K562 (cell line): Measurements from ENCODE around the gene SLC9A3. TPM values are rescaled to one million over a fixed set of nuclear protein-coding genes. Genes with fewer than 3 reads are reported as not detected.

ENCODE experiments used
- CEBPB ChIP-seq: fragments of 450-650 bp; IDR thresholded peaks from 2 replicates; pipeline ENCODE4 v1.6.1; 2016; ENCODE audit warnings: missing genetic modification characterization, missing compliant biosample characterization
- FOXP1 ChIP-seq: sonication (generic); formaldehyde crosslinking; IDR thresholded peaks from 2 replicates; pipeline ENCODE4 v1.8.0; 2022; ENCODE audit warnings: mild to moderate bottlenecking, missing genetic modification reagents
- GABPA ChIP-seq: fragments of 200-800 bp; sonication (Bioruptor generic); conservative IDR thresholded peaks from 2 replicates; pipeline ENCODE4 v1.6.1; 2016; ENCODE audit warnings: low read depth, missing genetic modification characterization, missing compliant biosample characterization
- ILK ChIP-seq: fragments of 450-650 bp; IDR thresholded peaks from 2 replicates; pipeline ENCODE4 v1.6.1; 2016; ENCODE audit warnings: missing genetic modification characterization, low read depth, mild to moderate bottlenecking, missing compliant biosample characterization, moderate library complexity, borderline replicate concordance
- KAT8 ChIP-seq: fragments of 450-650 bp; IDR thresholded peaks from 2 replicates; pipeline ENCODE4 v1.6.1; 2016; ENCODE audit warnings: low read depth, mild to moderate bottlenecking
- NR2F6 ChIP-seq: fragments of 450-650 bp; formaldehyde crosslinking; IDR thresholded peaks from 2 replicates; pipeline ENCODE4 v1.4.0; 2020; ENCODE audit warnings: mild to moderate bottlenecking
- SIN3A ChIP-seq, 2 experiments: fragments of 150-350 bp in 1 of 2; IDR thresholded peaks; 2 replicates each; pipeline ENCODE4 v1.6.1; 2011 to 2016; ENCODE audit warnings: borderline replicate concordance in 2 of 2, low read depth in 2 of 2, low read length in 2 of 2, mild to moderate bottlenecking in 2 of 2, moderate library complexity in 2 of 2; ENCODE audit not compliant: control insufficient read depth in 1 of 2
- SRSF9 ChIP-seq: fragments of 200-400 bp; formaldehyde crosslinking; IDR thresholded peaks from 2 replicates; pipeline ENCODE4 v1.6.1; 2017; ENCODE audit warnings: low read depth, low read length, borderline replicate concordance
- ZKSCAN1 ChIP-seq: fragments of 150-350 bp; IDR thresholded peaks from 2 replicates; pipeline ENCODE4 v1.6.1; 2016; ENCODE audit warnings: low read depth, low read length
- ZNF212 ChIP-seq: fragments of 450-650 bp; formaldehyde crosslinking; IDR thresholded peaks from 2 replicates; pipeline ENCODE4 v1.4.0; 2020; ENCODE audit warnings: mild to moderate bottlenecking
- ZNF583 ChIP-seq: fragments of 250-450 bp; sonication (Bioruptor Pico); IDR thresholded peaks from 2 replicates; pipeline ENCODE4 v1.4.0; 2020
- ZNF584 ChIP-seq: fragments of 200-800 bp; sonication (Bioruptor generic); IDR thresholded peaks from 2 replicates; pipeline ENCODE4 v1.6.1; 2016; ENCODE audit warnings: low read depth, mild to moderate bottlenecking, missing genetic modification characterization, missing compliant biosample characterization
- polyA plus RNA-seq, 8 experiments: library from polyadenylated mRNA; depleted of rRNA in 4 of 8; stranded (reverse) in 5 of 8; unstranded in 3 of 8; fragments of >200 nt; fragmentation: Nextera tagmentation in 2 of 8; fragmentation: Illumina TruSeq in 1 of 8; extraction: Ambion mirVana in 2 of 8; extraction: Trizol in 1 of 8; gene quantifications; 2 replicates each; pipeline versions ENCODE4 v1.2.1 to v1.2.3, GENCODE V29; 2011 to 2014; ENCODE audit warnings: inconsistent platforms in 1 of 8, missing spikeins in 1 of 8
- total RNA-seq, 7 experiments: library from RNA; depleted of rRNA in 6 of 7; stranded (reverse); fragments of >200 nt in 6 of 7; fragmentation: Illumina TruSeq in 2 of 7; extraction: Trizol in 2 of 7; gene quantifications; 2 replicates each; pipeline versions ENCODE4 v1.2.1 to v1.2.3, GENCODE V29; 2011 to 2021; ENCODE audit warnings: low replicate concordance in 1 of 7
- TF ChIP-seq, protein P1 (sequence below): sonication (generic); formaldehyde crosslinking; IDR thresholded peaks from 2 replicates; pipeline ENCODE4 v1.8.0; 2022; ENCODE audit warnings: missing genetic modification reagents, mild to moderate bottlenecking, moderate library complexity, borderline replicate concordance
- TF ChIP-seq, protein P2 (sequence below): sonication (generic); formaldehyde crosslinking; IDR thresholded peaks from 2 replicates; pipeline ENCODE4 v1.8.0; 2022; ENCODE audit warnings: missing genetic modification reagents, mild to moderate bottlenecking, borderline replicate concordance
- TF ChIP-seq, protein P3 (sequence below): sonication (generic); formaldehyde crosslinking; IDR thresholded peaks from 2 replicates; pipeline ENCODE4 v1.8.1; 2022; ENCODE audit warnings: missing genetic modification reagents
- TF ChIP-seq, protein P4 (sequence below): fragments of 250-450 bp; sonication (Bioruptor Pico); IDR thresholded peaks from 2 replicates; pipeline ENCODE4 v1.5.0; 2020; ENCODE audit warnings: mild to moderate bottlenecking
- TF ChIP-seq, protein P5 (sequence below): sonication (generic); formaldehyde crosslinking; IDR thresholded peaks from 2 replicates; pipeline ENCODE4 v1.8.1; 2023; ENCODE audit warnings: mild to moderate bottlenecking, missing genetic modification reagents
- TF ChIP-seq, protein P6 (sequence below), 2 experiments: fragments of 450-650 bp in 1 of 2; sonication (generic) in 1 of 2; formaldehyde crosslinking in 1 of 2; IDR thresholded peaks in 1 of 2; conservative IDR thresholded peaks in 1 of 2; 2 replicates each; pipeline versions ENCODE4 v1.6.1 to v1.8.1; 2016 to 2023; ENCODE audit warnings: mild to moderate bottlenecking in 2 of 2, moderate library complexity in 2 of 2, inconsistent platforms in 1 of 2, missing genetic modification reagents in 1 of 2

Gene SLC9A3
- total and polyA plus RNA-seq, 9 of the 15 experiments (the other 6 are each of a cell fraction or from before 2014, with no cell fraction given), result 1.5 to 5.8 (median 3.7) TPM; not detected in 2

DNA sequence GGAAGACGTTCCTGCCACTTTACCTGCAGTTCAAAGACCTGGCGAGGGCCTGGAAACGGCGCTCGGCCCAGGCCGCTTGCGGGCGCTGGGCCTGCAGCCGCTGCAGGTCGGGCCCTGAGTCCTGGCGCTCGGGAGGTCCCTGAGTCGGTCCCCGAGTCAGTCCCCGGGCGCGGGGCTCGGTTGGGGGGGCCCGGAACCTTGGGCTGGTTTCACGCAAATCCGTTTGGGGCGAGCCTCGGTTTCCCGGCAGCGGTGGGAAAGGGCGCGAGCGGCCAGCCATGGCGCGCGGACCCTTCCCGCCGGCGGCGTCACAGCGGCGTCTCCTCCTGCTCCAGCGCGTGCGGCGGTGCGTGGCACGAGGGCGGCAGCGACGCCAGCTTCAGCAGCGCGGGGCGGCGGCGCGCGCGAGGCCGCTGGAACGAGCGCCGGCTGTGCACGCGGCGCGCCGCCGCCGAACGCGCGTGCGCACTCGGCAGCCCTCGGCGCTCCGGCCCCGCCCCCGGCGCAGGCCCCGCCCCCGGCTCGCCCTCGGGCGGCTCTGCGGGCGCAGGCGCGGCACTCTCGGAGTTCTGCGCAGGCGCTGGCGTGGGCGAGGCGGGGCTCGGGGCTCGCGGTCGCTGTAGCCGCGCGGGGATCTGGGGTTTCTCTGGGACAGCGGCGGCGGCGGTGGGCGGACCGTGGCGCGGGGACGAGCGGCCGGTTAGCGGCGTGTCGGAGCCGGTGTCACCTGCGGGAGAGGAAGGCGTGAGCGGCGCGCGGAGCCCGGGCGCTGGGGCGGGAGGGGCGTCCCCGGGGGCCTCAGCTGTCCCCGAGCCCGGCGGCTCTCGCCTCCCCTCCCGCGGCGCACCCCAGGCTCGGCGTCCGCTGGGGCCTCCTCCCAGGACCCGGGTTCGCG lies 51.3 kb downstream of the SLC9A3 start (continued):
- TF ChIP-seq GABPA (tag) (0 out of 2 replicates have a peak, but pooled peaks have one; percentile 13), ZNF583 (CRISPR knock-in tag) (peak; percentile 86), SIN3A (IDR thresholded peaks at IDR 0.05; ENCODE audit: borderline replicate concordance in 2 of 2, control insufficient read depth in 1 of 2, low read depth in 2 of 2, low read length in 2 of 2) (peak; percentile 15 to 76; a peak in 1 of 4 replicates), CEBPB (no peak), ZNF212 (CRISPR knock-in tag) (no peak), KAT8 (no peak), ILK (tag) (no peak), ZKSCAN1 (no peak), FOXP1 (CRISPR knock-in tag) (peak; percentile 88), ZNF584 (CRISPR knock-in tag) (peak; percentile 64; the same call in 1 of the 2 replicates), NR2F6 (no peak), SRSF9 (no peak)
- TF ChIP-seq, protein P1, sequence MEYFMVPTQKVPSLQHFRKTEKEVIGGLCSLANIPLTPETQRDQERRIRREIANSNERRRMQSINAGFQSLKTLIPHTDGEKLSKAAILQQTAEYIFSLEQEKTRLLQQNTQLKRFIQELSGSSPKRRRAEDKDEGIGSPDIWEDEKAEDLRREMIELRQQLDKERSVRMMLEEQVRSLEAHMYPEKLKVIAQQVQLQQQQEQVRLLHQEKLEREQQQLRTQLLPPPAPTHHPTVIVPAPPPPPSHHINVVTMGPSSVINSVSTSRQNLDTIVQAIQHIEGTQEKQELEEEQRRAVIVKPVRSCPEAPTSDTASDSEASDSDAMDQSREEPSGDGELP, result peak; percentile 34
- TF ChIP-seq, protein P2, sequence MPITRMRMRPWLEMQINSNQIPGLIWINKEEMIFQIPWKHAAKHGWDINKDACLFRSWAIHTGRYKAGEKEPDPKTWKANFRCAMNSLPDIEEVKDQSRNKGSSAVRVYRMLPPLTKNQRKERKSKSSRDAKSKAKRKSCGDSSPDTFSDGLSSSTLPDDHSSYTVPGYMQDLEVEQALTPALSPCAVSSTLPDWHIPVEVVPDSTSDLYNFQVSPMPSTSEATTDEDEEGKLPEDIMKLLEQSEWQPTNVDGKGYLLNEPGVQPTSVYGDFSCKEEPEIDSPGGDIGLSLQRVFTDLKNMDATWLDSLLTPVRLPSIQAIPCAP, result no peak
- TF ChIP-seq, protein P3, sequence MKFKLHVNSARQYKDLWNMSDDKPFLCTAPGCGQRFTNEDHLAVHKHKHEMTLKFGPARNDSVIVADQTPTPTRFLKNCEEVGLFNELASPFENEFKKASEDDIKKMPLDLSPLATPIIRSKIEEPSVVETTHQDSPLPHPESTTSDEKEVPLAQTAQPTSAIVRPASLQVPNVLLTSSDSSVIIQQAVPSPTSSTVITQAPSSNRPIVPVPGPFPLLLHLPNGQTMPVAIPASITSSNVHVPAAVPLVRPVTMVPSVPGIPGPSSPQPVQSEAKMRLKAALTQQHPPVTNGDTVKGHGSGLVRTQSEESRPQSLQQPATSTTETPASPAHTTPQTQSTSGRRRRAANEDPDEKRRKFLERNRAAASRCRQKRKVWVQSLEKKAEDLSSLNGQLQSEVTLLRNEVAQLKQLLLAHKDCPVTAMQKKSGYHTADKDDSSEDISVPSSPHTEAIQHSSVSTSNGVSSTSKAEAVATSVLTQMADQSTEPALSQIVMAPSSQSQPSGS (CRISPR knock-in tag), result 0 out of 2 replicates have a peak, but pooled peaks have one; percentile 61
- TF ChIP-seq, protein P4, sequence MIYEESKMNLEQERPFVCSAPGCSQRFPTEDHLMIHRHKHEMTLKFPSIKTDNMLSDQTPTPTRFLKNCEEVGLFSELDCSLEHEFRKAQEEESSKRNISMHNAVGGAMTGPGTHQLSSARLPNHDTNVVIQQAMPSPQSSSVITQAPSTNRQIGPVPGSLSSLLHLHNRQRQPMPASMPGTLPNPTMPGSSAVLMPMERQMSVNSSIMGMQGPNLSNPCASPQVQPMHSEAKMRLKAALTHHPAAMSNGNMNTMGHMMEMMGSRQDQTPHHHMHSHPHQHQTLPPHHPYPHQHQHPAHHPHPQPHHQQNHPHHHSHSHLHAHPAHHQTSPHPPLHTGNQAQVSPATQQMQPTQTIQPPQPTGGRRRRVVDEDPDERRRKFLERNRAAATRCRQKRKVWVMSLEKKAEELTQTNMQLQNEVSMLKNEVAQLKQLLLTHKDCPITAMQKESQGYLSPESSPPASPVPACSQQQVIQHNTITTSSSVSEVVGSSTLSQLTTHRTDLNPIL (CRISPR knock-in tag), result no peak
- TF ChIP-seq, protein P5, sequence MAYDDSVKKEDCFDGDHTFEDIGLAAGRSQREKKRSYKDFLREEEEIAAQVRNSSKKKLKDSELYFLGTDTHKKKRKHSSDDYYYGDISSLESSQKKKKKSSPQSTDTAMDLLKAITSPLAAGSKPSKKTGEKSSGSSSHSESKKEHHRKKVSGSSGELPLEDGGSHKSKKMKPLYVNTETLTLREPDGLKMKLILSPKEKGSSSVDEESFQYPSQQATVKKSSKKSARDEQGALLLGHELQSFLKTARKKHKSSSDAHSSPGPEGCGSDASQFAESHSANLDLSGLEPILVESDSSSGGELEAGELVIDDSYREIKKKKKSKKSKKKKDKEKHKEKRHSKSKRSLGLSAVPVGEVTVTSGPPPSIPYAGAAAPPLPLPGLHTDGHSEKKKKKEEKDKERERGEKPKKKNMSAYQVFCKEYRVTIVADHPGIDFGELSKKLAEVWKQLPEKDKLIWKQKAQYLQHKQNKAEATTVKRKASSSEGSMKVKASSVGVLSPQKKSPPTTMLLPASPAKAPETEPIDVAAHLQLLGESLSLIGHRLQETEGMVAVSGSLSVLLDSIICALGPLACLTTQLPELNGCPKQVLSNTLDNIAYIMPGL, result peak; percentile 74; the same call in 1 of the 2 replicates
- TF ChIP-seq, protein P6, sequence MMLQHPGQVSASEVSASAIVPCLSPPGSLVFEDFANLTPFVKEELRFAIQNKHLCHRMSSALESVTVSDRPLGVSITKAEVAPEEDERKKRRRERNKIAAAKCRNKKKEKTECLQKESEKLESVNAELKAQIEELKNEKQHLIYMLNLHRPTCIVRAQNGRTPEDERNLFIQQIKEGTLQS (IDR thresholded peaks at IDR 0.05), result no peak
- TF ChIP-seq, protein P6 (CRISPR knock-in tag; conservative IDR thresholded peaks at IDR 0.05), result no peak
